Glutamatergic neuron (in vitro differentiated cells): ENCODE results near the gene PLD1. TPM values are rescaled to one million over a fixed set of nuclear protein-coding genes. Genes with fewer than 3 reads are reported as not detected.

ENCODE experiments used
- DNase-seq: peaks from one replicate; pipeline ENCODE4 v3.0.0; 2022
- H3K27ac Mint-ChIP-seq: one replicate; pipeline ENCODE4 v1.8.0; 2020; ENCODE audit warnings: mild to moderate bottlenecking, mixed read lengths, inconsistent platforms; ENCODE audit not compliant: unreplicated experiment
- H3K27me3 Mint-ChIP-seq: one replicate; pipeline ENCODE4 v1.8.0; 2020; ENCODE audit warnings: mild to moderate bottlenecking, moderate library complexity, mixed read lengths, inconsistent platforms; ENCODE audit not compliant: unreplicated experiment
- H3K36me3 Mint-ChIP-seq: one replicate; pipeline ENCODE4 v1.8.0; 2020; ENCODE audit warnings: mild to moderate bottlenecking, mixed read lengths, inconsistent platforms; ENCODE audit not compliant: unreplicated experiment
- H3K4me1 Mint-ChIP-seq: one replicate; pipeline ENCODE4 v1.8.0; 2020; ENCODE audit warnings: mild to moderate bottlenecking, low read depth, mixed read lengths, inconsistent platforms; ENCODE audit not compliant: unreplicated experiment
- H3K4me3 Mint-ChIP-seq: one replicate; pipeline ENCODE4 v1.8.0; 2020; ENCODE audit warnings: mild to moderate bottlenecking, mixed read lengths, inconsistent platforms; ENCODE audit not compliant: unreplicated experiment
- H3K9me3 Mint-ChIP-seq: one replicate; pipeline ENCODE4 v1.8.0; 2020; ENCODE audit warnings: mild to moderate bottlenecking, moderate library complexity, mixed read lengths, inconsistent platforms; ENCODE audit not compliant: unreplicated experiment
- total RNA-seq: library from RNA; stranded (reverse); fragmentation: NEBNext Ultra II Directional; extraction: Animal tissue kit (Norgen Biotek cat#: 25700); gene quantifications from one replicate; pipeline ENCODE4 v1.2.1, GENCODE V29; 2021; ENCODE audit not compliant: unreplicated experiment
- TF ChIP-seq, protein P1 (sequence below): fragments of 200-600 bp; sonication (generic); IDR thresholded peaks from one replicate; pipeline ENCODE4 v1.5.0; 2021; ENCODE audit not compliant: partially characterized antibody, unreplicated experiment

Gene PLD1
- total RNA-seq, 1 donor from 2014 or later = 0.61 TPM

DNA sequence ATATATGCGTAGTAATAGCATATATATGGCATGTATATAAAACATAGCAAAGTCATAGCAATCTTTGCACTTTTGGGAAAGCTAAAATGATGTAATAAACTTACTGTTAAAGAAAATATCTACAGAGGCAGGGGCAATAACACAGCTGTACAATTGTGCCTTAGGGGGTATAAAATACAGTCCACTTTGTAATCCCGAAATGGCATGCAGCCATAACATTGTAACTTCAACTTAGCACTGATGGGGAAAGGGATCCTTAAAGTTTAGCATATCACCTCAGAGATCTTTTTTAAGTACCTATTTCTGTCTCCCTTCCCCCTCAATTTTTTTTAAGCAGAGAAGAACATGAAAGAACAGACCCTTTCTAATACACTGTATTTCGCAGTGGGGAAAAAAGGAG lies 40.8 kb downstream of the PLD1 start:
- Mint-ChIP-seq H3K4me3 (no peak overlapping the region), H3K27ac (no peak overlapping the region), H3K36me3 (no peaks in the 10 kb centered on the region), H3K9me3 (no peaks in the 10 kb centered on the region), H3K27me3 (no peaks in the 10 kb centered on the region), H3K4me1 (peaks cover 10% of the 10 kb centered on the region)
- TF ChIP-seq, protein P1, sequence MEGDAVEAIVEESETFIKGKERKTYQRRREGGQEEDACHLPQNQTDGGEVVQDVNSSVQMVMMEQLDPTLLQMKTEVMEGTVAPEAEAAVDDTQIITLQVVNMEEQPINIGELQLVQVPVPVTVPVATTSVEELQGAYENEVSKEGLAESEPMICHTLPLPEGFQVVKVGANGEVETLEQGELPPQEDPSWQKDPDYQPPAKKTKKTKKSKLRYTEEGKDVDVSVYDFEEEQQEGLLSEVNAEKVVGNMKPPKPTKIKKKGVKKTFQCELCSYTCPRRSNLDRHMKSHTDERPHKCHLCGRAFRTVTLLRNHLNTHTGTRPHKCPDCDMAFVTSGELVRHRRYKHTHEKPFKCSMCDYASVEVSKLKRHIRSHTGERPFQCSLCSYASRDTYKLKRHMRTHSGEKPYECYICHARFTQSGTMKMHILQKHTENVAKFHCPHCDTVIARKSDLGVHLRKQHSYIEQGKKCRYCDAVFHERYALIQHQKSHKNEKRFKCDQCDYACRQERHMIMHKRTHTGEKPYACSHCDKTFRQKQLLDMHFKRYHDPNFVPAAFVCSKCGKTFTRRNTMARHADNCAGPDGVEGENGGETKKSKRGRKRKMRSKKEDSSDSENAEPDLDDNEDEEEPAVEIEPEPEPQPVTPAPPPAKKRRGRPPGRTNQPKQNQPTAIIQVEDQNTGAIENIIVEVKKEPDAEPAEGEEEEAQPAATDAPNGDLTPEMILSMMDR = no peak
- DNase-seq = no peak

DNA sequence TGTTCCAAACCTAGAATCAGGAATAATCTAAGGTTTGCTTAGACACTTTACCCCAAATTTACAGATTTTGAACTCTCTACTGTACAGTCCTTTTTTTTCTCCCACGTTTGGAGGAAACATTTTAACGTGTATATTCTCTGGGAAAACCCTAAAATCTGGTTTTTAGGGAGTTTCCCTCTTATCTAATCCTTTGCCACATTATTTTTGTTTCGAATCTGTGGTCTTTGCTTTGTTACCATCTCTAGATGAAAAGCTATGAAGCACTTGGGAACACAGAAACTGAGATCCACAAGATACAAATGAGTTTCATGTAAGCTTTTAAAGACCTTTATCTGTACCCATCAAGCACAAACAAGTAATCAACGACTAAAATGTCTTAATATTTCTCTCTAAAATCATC lies 41.3 kb downstream of the PLD1 start:
- H3K27ac Mint-ChIP-seq = no peak overlapping the region
- no peaks in the 10 kb centered on the region for H3K27me3 Mint-ChIP-seq
- no peak overlapping the region for H3K4me3 Mint-ChIP-seq
- no peaks in the 10 kb centered on the region for H3K36me3 Mint-ChIP-seq
- H3K4me1 Mint-ChIP-seq = peaks cover 10% of the 10 kb centered on the region
- no peaks in the 10 kb centered on the region for H3K9me3 Mint-ChIP-seq
- TF ChIP-seq, protein P1 = no peak
- no peak for DNase-seq

DNA sequence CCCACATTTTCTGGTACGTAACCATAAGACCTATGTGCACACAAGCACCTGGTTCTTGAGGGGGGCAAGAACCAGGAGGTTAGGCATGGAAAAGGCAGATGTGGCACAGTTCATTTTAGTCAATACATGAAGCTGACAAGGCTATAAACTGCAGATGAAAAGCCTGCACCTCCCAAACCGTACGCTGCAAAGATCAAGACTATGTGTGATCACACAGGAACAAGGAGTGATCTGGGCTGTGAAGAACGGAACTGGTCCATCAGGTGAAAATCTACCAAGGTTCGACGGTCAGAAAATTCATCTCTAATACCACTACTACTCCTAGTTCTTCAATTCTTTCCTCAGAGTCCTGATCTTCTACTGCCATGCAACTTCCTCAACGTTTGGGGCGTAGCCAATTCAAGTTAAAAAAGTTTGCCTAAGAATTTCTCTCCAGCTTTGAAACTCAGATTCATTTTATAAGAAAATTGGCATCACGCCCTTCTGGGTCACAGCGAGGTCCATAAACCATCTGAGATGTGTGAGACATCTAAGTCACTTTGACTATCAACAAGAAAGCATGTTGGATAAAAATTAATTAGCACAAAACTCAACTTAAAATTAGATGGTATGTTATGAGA lies 41.9 kb downstream of the PLD1 start:
- Mint-ChIP-seq H3K9me3 (no peaks in the 10 kb centered on the region), H3K4me1 (peaks cover 10% of the 10 kb centered on the region), H3K27me3 (no peaks in the 10 kb centered on the region), H3K27ac (no peak overlapping the region), H3K4me3 (no peak overlapping the region), H3K36me3 (no peaks in the 10 kb centered on the region)
- TF ChIP-seq, protein P1 = no peak
- DNase-seq = no peak

GRCh38 chr3:171765511-171765887 lies 44.8 kb downstream of the PLD1 start:
- H3K27me3 Mint-ChIP-seq = no peaks in the 10 kb centered on the region
- no peaks in the 10 kb centered on the region for H3K36me3 Mint-ChIP-seq
- no peak overlapping the region for H3K4me3 Mint-ChIP-seq
- H3K27ac Mint-ChIP-seq = no peak overlapping the region
- TF ChIP-seq, protein P1 = no peak
- DNase-seq = no peak
- no peaks in the 10 kb centered on the region for H3K9me3 Mint-ChIP-seq
- H3K4me1 Mint-ChIP-seq = no peaks in the 10 kb centered on the region

DNA sequence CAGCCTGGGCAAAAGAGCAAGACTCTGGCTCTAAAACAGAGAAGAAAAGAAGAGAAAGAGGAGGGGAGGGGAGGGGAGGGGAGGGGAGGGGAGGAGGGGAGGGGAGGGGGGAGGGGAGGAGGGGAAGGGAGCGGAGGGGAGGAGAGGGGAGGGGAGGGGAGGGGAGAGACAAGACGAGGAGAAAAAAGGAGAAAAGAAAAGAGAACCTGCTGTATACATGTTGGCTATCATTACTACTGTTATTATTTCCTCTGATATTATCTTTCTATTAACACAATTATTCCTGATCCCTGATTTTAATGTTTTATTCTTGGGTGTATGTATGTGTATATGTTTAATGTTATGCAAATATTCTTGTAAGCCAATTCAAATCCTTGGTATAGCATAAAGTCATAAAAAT lies 46.9 kb downstream of the PLD1 start:
- H3K9me3 Mint-ChIP-seq = no peaks in the 10 kb centered on the region
- H3K27ac Mint-ChIP-seq = no peak overlapping the region
- TF ChIP-seq, protein P1 = no peak
- peaks cover 5% of the 10 kb centered on the region for H3K4me1 Mint-ChIP-seq
- no peaks in the 10 kb centered on the region for H3K36me3 Mint-ChIP-seq
- no peak for DNase-seq
- H3K4me3 Mint-ChIP-seq = no peak overlapping the region
- no peaks in the 10 kb centered on the region for H3K27me3 Mint-ChIP-seq
